GM18951 (cell line): ENCODE measurements around the gene FNDC3B.

Experiments
- POLR2A ChIP-seq: IDR thresholded peaks from 4 replicates; pipeline ENCODE4 v1.6.1; 2011; ENCODE audit warnings: mild to moderate bottlenecking; ENCODE audit not compliant: insufficient read length, insufficient read depth; ENCODE audit errors: extremely low read depth
- in situ Hi-C: fragments of 300-500 bp; cut with MboI; formaldehyde crosslinking; loops from one replicate; pipeline ENCODE4 v1.12.0; 2022; ENCODE audit warnings: low sequenced_read_pairs, mixed read lengths, inconsistent platforms; ENCODE audit not compliant: unreplicated experiment

The FNDC3B gene

DNA sequence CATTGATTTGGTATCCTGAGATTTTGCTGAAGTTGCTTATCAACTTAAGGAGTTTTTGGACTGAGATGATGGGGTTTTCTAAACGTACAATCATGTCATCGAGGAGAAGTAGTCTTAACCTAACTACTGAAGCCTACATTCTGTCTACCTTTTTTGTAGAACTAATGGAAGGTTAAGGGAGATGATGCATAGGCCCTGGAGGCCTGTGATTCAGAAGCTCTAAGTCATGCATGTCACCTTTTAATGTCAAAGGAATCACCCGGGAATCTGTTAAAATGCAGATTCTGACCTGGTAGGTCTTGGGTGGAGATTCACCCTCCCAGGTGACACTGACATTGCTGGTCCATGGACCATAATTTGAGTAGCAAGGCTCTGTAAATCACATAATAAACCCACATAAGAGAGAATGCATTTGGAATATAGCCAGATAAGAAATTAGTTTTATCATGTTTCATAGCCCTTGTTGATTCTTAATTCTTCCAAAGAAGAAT lies 344.0 kb downstream of the FNDC3B start:
- in situ Hi-C loops = no loop called here
- no peak for TF ChIP-seq POLR2A

DNA sequence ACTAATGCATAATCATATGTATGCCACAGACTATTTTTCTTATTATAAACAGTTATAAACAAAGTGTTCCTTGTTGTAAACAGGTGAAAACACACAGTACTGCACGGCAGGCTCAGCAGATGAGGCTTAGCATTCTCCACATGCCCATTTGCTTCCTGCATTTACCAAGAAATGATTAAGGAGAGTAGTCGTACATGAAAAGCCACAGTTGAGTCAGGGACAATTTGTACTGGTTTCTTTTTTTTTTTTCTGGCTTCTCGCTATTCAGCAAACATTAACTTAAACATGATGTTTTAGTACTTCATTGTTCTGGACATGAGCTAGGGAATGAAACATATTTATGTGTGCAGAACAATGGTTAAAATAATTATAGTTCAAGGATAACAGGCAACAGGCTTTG lies 345.5 kb downstream of the FNDC3B start:
- in situ Hi-C loops = no loop called here
- no peak for TF ChIP-seq POLR2A

DNA sequence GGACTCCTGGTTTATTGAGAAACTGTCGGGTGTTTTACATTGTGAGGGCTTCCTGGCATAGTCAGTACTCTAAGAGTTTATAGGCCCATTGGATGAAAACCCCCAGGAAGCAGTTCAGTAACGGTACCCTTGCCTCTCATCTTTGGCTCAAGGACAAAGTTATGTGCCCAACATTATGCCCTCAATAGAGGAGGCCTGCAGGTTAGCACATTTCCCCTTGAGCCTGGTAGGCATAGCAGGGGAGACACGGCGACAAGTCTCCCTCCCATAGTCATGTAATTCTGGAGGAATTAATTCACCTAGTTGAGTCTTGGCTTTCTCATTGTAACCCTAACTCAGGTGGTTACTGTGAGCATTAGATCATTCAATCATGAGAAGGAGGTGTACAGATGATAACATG lies 348.4 kb downstream of the FNDC3B start:
- in situ Hi-C loops = no loop called here

DNA sequence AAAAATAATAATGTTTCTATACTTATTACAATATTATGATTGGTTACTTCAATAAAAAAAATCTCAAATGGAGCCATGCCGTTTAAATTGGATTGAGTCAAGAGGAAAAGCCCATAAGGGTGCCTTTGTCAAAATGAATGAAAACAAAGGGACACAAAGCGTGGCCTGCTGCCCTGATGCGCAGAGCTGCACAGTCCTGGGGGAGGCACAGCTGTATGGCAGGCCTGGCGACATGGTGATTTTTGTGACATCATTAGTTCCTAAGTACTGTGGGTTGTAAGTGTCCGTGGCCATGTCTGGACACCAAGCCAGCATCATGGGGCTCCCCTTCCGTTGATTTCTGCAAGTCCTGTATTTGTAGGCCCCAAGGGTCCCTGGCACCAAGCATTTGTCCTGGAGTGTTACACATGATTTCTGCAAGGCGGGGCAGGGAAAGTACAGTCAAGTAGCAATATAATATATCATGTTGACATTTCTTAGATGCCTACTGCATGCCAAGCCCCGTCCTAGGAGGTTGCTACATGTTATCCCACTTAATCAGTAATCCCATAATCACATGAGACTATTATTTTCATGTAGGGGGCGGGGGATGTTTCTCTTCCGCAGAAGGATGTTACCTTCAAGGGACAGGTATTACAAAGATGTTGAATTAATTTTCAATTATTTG lies 349.2 kb downstream of the FNDC3B start:
- in situ Hi-C loops = no loop called here

More for the DNA sequence above, 348.4 kb downstream of the FNDC3B start:
- TF ChIP-seq POLR2A = no peak

DNA sequence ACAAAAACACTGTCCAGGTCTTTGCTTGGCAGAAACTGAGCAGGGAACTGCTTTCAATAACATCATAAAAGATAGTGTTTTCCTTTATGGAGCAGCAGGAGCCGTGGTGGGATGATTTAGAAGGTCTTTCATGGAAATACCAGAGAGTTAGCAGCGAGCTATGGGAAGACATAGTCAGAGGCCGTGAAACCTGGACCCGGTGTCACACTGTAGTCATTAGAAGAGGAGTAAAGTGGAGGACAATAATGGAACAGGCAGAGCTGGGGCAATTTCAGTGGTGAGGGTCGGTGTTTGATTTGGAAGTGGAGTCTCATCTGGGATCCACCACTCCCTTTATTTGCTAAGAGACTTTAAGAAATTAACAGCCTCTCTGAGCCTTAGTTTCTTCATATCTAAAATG lies 351.4 kb downstream of the FNDC3B start:
- no peak for TF ChIP-seq POLR2A
- in situ Hi-C loops = no loop called here

More for the DNA sequence above, 349.2 kb downstream of the FNDC3B start:
- TF ChIP-seq POLR2A = no peak

DNA sequence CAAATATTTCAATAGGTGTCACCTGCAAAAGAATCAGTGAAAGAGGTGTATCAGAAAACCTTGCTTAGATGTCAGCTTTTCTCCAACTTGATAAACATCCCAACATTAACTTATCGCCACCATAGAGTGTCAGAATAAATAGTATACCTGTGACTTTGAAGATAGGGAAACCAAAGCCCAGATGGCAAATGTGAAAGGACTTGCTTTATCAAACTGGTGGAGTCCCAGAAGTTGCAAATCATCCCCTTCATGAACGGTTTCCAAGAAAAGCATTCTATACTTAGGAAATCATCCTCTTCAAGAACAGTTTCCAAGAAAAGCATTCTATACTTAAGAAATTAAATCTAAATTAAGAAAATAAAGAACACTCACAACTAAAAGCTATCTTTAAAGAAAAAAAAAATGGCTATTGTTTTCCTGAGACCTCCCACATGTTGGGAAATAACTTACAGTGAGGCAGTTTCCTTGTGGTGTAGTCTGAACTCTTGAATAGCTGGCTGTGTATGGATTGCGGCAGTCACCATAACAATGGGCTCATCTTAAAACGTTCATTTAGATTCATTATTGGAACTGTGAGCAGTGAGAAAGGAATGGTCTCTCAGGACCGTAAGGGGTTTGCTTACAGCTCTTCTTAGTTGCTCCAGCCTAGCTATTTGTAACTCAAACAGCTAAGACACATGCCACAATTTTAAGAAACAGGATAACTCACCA lies 352.4 kb downstream of the FNDC3B start:
- TF ChIP-seq POLR2A = no peak
- in situ Hi-C loops = no loop called here

DNA sequence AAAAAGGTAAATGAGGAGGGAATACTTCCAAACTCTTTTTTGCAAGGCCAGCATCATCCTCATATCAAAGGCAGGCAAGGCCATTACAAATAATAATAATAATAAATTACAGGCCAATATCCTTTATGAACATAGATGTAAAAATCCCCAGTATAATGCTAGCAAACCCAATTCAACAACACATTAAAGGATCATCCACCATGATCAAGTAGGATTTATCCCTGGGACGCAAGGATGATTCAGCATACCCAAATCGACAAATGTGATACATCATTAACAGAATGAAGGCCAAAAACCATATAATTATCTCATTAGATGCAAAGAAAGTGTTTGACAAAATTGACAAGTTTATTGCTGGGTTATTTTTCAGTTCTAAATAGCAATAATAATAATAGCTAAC lies 355.3 kb downstream of the FNDC3B start:
- no peak for TF ChIP-seq POLR2A
- in situ Hi-C loops = no loop called here

DNA sequence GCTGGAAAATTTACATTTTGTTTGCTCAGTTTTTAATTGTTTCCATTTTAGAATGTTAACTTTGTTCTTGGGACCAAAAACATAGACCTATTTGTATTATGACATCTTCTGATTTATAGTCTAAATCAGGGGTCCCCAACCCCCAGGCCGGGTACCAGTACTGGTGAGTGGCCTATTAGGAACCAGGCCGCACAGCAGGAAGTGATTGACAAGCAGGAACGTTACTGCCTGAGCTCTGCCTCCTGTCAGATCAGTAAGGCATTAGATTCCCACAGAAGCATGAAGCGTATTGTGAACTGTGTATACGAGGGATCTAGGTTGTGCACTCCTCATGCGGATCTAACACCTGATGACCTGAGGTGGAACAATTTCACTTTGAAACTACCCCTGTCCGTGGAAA lies 357.0 kb downstream of the FNDC3B start:
- no peak for TF ChIP-seq POLR2A
- in situ Hi-C loops = no loop called here

DNA sequence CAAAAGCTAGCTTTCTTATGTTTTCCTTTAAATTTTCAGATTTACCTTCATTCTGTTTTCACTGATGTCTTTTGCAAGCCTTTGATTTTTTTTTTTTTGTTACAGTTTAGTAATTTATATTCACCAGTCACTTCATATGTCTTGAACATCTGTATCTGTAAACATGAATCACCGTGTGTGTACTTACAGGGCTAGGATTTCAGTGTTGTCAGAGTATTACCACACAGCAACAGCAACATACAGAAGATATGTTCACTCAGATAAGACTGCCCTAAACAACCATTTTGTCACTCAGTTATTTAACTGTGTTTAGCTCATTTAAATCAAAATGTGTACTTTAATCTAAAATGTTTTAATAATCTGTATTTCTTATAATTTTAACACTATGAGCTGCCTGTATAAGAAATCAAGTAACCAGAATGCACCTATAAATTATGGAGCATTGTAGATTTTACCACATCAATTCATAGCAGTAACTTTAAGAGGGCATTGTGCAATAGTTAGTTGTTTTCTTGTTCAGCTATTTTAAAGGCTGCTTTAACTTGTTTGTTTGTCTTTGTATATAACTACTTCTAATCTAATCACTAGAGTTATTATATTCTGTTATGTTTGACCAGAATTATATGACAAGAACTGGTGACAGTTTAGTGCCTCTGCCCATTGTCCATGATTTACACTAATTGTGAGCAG lies 358.5 kb downstream of the FNDC3B start:
- TF ChIP-seq POLR2A = no peak
- in situ Hi-C loops = no loop called here

DNA sequence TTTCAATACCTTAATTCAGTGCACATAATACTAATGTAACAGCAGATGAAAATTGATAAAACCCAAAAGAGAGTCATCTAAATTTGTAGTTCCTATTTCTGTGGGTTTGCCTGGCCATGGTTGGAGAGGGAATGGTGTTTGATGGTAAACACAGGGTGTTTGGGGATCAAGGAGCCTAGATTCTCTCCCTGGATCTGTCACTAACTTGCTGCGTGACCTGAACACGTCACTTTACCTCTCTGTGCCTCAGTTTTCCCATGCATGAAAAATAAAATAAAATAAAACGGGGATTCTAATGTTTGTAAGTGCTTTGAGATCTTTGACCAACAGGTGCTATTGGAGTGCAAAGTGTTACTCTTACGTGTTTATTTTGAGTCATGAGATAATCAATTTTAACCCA lies 359.1 kb downstream of the FNDC3B start:
- in situ Hi-C loops = no loop called here
- TF ChIP-seq POLR2A = no peak

DNA sequence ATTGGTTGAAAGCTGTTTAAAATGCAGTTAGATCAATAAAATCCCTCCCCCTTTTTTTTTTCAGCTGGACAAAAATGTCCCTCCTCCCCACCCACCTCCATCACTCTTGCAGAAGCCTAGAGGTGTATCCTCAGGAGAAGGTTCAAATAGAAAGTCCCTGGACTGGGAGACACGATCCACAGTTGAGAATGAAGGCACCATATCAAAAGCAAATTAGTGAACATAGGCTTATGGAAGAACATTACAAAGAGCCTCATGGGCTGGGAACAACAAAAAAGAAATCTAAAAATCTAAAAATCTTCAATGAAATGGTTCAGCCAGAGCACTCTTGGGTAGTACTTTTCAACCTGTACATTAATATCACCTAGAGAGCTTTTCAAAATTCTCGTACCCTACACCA lies 362.7 kb downstream of the FNDC3B start:
- no peak for TF ChIP-seq POLR2A
- in situ Hi-C loops = no loop called here

DNA sequence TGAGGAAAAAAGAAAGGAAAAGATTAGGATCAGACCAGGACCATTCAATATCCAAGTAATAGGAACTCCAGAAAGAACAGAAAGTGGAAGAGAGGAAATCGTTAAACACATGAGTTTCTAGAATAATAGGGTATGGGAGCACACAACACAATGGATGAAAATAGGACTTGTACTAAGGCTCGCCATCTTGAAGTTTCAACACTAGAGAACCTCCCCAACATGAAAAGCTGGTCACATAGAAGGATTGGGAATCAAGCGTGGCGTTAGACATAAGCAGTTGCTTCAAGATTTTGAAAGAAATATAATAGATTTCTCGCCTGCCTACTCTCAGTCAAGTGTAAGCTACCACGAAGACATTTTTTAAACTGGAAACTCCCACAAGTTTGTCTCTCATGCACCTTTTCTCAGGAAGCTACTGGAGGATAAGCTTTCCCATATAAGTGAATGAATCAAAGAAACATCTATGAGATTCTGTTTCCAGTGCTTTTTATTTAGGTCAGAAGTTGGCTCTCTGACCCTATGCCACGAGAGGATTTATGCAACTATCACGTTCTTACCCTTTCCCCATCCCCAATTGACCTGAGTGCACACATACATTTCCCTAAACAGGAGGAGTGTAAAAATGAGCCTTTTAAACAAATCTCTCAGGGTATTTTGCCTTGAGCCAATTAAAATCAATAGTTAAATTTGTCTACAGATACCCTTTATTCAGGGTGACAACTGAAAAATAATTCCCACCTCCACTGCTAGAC lies 363.7 kb downstream of the FNDC3B start:
- in situ Hi-C loops = no loop called here
- no peak for TF ChIP-seq POLR2A
